GM23338 (cell line): ENCODE data around the gene HSPA9. TPM values are rescaled to one million over a fixed set of nuclear protein-coding genes. Genes with fewer than 3 reads are reported as not detected.

Source experiments
- ATAC-seq: fragments of 200-7000 bp; cut with Tn5 transposase; 3 replicates; pipeline ENCODE4 v1.9.1; 2020
- DNase-seq: peaks from one replicate; pipeline ENCODE4 v3.0.0-alpha.2; 2015; ENCODE audit warnings: low spot score
- H2AFZ ChIP-seq: fragments of 200-600 bp; sonication (generic); 2 replicates; pipeline ENCODE4 v1.8.0; 2016; ENCODE audit warnings: antibody characterized with exemption, mild to moderate bottlenecking, moderate library complexity
- H3F3A ChIP-seq: fragments of 200-600 bp; sonication (generic); replicated peaks from 2 replicates; pipeline ENCODE4 v1.8.0; 2017; ENCODE audit warnings: antibody characterized with exemption, mixed run types, low read depth
- H3K27ac ChIP-seq: fragments of 200-600 bp; sonication (generic); 2 replicates; pipeline ENCODE4 v1.6.1; 2016; ENCODE audit warnings: low read depth
- H3K27me3 ChIP-seq: fragments of 200-600 bp; sonication (generic); 2 replicates; pipeline ENCODE4 v1.8.0; 2016; ENCODE audit warnings: mild to moderate bottlenecking, mixed run types, moderate library complexity; ENCODE audit not compliant: insufficient read depth
- H3K36me3 ChIP-seq: fragments of 200-600 bp; sonication (generic); 2 replicates; pipeline ENCODE4 v1.8.0; 2016; ENCODE audit warnings: mild to moderate bottlenecking; ENCODE audit not compliant: insufficient read depth
- H3K4me1 ChIP-seq: fragments of 200-600 bp; sonication (generic); 2 replicates; pipeline ENCODE4 v1.8.0; 2016; ENCODE audit warnings: mild to moderate bottlenecking, moderate library complexity; ENCODE audit not compliant: insufficient read depth
- H3K4me2 ChIP-seq: fragments of 200-600 bp; sonication (generic); 2 replicates; pipeline ENCODE4 v1.7.1; 2017; ENCODE audit warnings: mixed run types
- H3K4me3 ChIP-seq: fragments of 200-600 bp; sonication (generic); 2 replicates; pipeline ENCODE4 v1.6.1; 2016; ENCODE audit warnings: mixed run types
- H3K79me2 ChIP-seq: fragments of 200-600 bp; sonication (generic); replicated peaks from 2 replicates; pipeline ENCODE4 v1.8.0; 2017; ENCODE audit warnings: mild to moderate bottlenecking; ENCODE audit not compliant: insufficient read depth
- H3K9me2 ChIP-seq: fragments of 200-600 bp; sonication (generic); 2 replicates; pipeline ENCODE4 v1.8.0; 2017; ENCODE audit not compliant: insufficient read depth
- H4K20me1 ChIP-seq: fragments of 200-600 bp; sonication (generic); replicated peaks from 2 replicates; pipeline ENCODE4 v1.8.0; 2017; ENCODE audit warnings: mild to moderate bottlenecking; ENCODE audit not compliant: insufficient read depth
- H3K27ac Mint-ChIP-seq: 2 replicates; pipeline ENCODE4 v1.8.0; 2020; ENCODE audit warnings: inconsistent platforms, mild to moderate bottlenecking, moderate library complexity, mixed read lengths
- H3K27me3 Mint-ChIP-seq: 3 replicates; pipeline ENCODE4 v1.8.0; 2022; ENCODE audit warnings: low read depth, mild to moderate bottlenecking, moderate library complexity, mixed read lengths, inconsistent platforms; ENCODE audit not compliant: insufficient read depth, poor library complexity
- H3K36me3 Mint-ChIP-seq: 3 replicates; pipeline ENCODE4 v1.8.0; 2021; ENCODE audit warnings: low read depth, mild to moderate bottlenecking, inconsistent platforms, moderate library complexity, mixed read lengths
- H3K4me1 Mint-ChIP-seq: 3 replicates; pipeline ENCODE4 v1.8.0; 2020; ENCODE audit warnings: mild to moderate bottlenecking, inconsistent platforms, mixed read lengths
- H3K4me3 Mint-ChIP-seq: 3 replicates; pipeline ENCODE4 v1.8.0; 2021; ENCODE audit warnings: moderate library complexity, mild to moderate bottlenecking, inconsistent platforms, mixed read lengths
- H3K9me3 Mint-ChIP-seq: 3 replicates; pipeline ENCODE4 v1.8.0; 2020; ENCODE audit warnings: moderate library complexity, mild to moderate bottlenecking, inconsistent platforms, mixed read lengths
- CREB1 ChIP-seq: fragments of 250-450 bp; sonication (Bioruptor Pico); IDR thresholded peaks from 2 replicates; pipeline ENCODE4 v1.5.0; 2020; ENCODE audit warnings: low read depth, mild to moderate bottlenecking, moderate library complexity
- CTCF ChIP-seq, 2 experiments: fragments of 200-600 bp in 1 of 2; sonication (generic) in 1 of 2; conservative IDR thresholded peaks; 2 replicates each; pipeline versions ENCODE4 v1.5.1 to v1.6.1; 2016 to 2017; ENCODE audit warnings: antibody characterized with exemption in 2 of 2, low read depth in 2 of 2, mild to moderate bottlenecking in 2 of 2, moderate library complexity in 1 of 2
- ETS1 ChIP-seq: IDR thresholded peaks from 2 replicates; pipeline ENCODE4 v1.6.1; 2016; ENCODE audit warnings: antibody characterized with exemption
- EZH2 ChIP-seq: fragments of 200-600 bp; sonication (generic); IDR thresholded peaks from one replicate; pipeline ENCODE4 v1.8.0; 2017; ENCODE audit warnings: antibody characterized with exemption, mild to moderate bottlenecking, low read depth; ENCODE audit not compliant: unreplicated experiment
- EZH2phosphoT487 ChIP-seq: fragments of 200-600 bp; sonication (generic); IDR thresholded peaks from one replicate; pipeline ENCODE4 v1.8.1; 2018; ENCODE audit warnings: antibody characterized with exemption; ENCODE audit not compliant: unreplicated experiment
- JUNB ChIP-seq: IDR thresholded peaks from one replicate; pipeline ENCODE4 v1.6.1; 2016; ENCODE audit warnings: antibody characterized with exemption; ENCODE audit not compliant: unreplicated experiment
- NANOG ChIP-seq: IDR thresholded peaks from 2 replicates; pipeline ENCODE4 v1.6.1; 2016; ENCODE audit warnings: antibody characterized with exemption, borderline replicate concordance
- POLR2AphosphoS5 ChIP-seq: IDR thresholded peaks from 2 replicates; pipeline ENCODE4 v1.6.1; 2016; ENCODE audit warnings: antibody characterized with exemption, low read depth
- REST ChIP-seq: IDR thresholded peaks from one replicate; pipeline ENCODE4 v1.6.1; 2018; ENCODE audit warnings: antibody characterized with exemption; ENCODE audit not compliant: unreplicated experiment
- STAT1 ChIP-seq: IDR thresholded peaks from one replicate; pipeline ENCODE4 v1.6.1; 2016; ENCODE audit warnings: antibody characterized with exemption; ENCODE audit not compliant: unreplicated experiment
- ZNF114 ChIP-seq: fragments of 250-450 bp; sonication (Bioruptor Pico); IDR thresholded peaks from 2 replicates; pipeline ENCODE4 v1.5.0; 2020; ENCODE audit warnings: mild to moderate bottlenecking, moderate library complexity
- ZNF331 ChIP-seq: fragments of 250-450 bp; sonication (Bioruptor Pico); IDR thresholded peaks from 2 replicates; pipeline ENCODE4 v1.5.0; 2020; ENCODE audit warnings: low read depth, mild to moderate bottlenecking, moderate library complexity
- ZNF462 ChIP-seq: fragments of 250-450 bp; sonication (Bioruptor Pico); IDR thresholded peaks from 2 replicates; pipeline ENCODE4 v1.5.0; 2020; ENCODE audit warnings: mild to moderate bottlenecking, moderate library complexity
- polyA plus RNA-seq: library from polyadenylated mRNA; unstranded; fragments of >200 nt; fragmentation: Nextera tagmentation; extraction: Ambion mirVana; gene quantifications from 2 replicates; pipeline ENCODE4 v1.2.1, GENCODE V29; 2016
- total RNA-seq: library from RNA; depleted of rRNA; stranded (reverse); fragments of >200 nt; shearing (Covaris generic); gene quantifications from 2 replicates; pipeline ENCODE4 v1.2.3, GENCODE V29; 2014

HSPA9 gene
- total and polyA plus RNA-seq, 2 experiments from 2014 or later, result 302 to 751 TPM

- Mint-ChIP-seq H3K4me3 (no peak overlapping the region), H3K27ac (no peak overlapping the region), H3K4me1 (0 out of 3 replicates have a peak, but pooled peaks cover under 1% of the 10 kb centered on the region), H3K36me3 (peaks cover 70% of the 10 kb centered on the region), H3K9me3 (no peaks in the 10 kb centered on the region; the same call in 2 of the 3 replicates), H3K27me3 (peaks cover 10% of the 10 kb centered on the region)
- no peak; the same call in 2 of the 3 replicates for ATAC-seq
- no peak overlapping the region for H3K4me2 ChIP-seq
- no peaks in the 10 kb centered on the region for H3K27me3 ChIP-seq
- no peaks in the 10 kb centered on the region for H3K9me2 ChIP-seq
- peaks cover 25% of the 10 kb centered on the region for H3F3A ChIP-seq
- no peak overlapping the region for H2AFZ ChIP-seq
- H4K20me1 ChIP-seq, result peaks cover 32% of the 10 kb centered on the region
- H3K4me3 ChIP-seq, result no peak overlapping the region
- no peaks in the 10 kb centered on the region for H3K4me1 ChIP-seq
- DNase-seq, result no peak
- TF ChIP-seq EZH2phosphoT487, result no peak
- no peak for TF ChIP-seq ZNF331 (CRISPR knock-in tag)
- no peak for TF ChIP-seq JUNB
- no peak for TF ChIP-seq REST
- TF ChIP-seq ZNF114 (CRISPR knock-in tag), result no peak
- TF ChIP-seq STAT1, result no peak
- TF ChIP-seq EZH2, result no peak
- TF ChIP-seq ZNF462 (CRISPR knock-in tag), result no peak
- TF ChIP-seq POLR2AphosphoS5, result no peak
- no peak for TF ChIP-seq CTCF (conservative IDR thresholded peaks at IDR 0.05; ENCODE audit: low read depth in 2 of 2)
- TF ChIP-seq NANOG, result no peak
- TF ChIP-seq ETS1, result no peak
- no peak for TF ChIP-seq CREB1 (CRISPR knock-in tag)
- H3K27ac ChIP-seq, result no peak overlapping the region
- peaks cover 50% of the 10 kb centered on the region for H3K36me3 ChIP-seq
- H3K79me2 ChIP-seq, result 0 out of 2 replicates have a peak, but pooled peaks cover 4% of the 10 kb centered on the region
These were observed 66.2 kb downstream of the HSPA9 start for GRCh38 chr5:138508958-138509357.
